Nephron (organoid): ENCODE measurements around the gene EOGT.

ENCODE experiments used
- H3K27ac Mint-ChIP-seq, 3 experiments: 2 replicates each; pipeline ENCODE4 v1.8.0; 2020; ENCODE audit warnings: mixed read lengths in 3 of 3, mild to moderate bottlenecking in 2 of 3, moderate library complexity in 1 of 3
- H3K27me3 Mint-ChIP-seq: 2 replicates; pipeline ENCODE4 v1.8.0; 2021; ENCODE audit warnings: low read depth, mild to moderate bottlenecking, moderate library complexity, mixed read lengths
- H3K36me3 Mint-ChIP-seq: 2 replicates; pipeline ENCODE4 v1.8.0; 2020; ENCODE audit warnings: low read depth, mixed read lengths
- H3K4me1 Mint-ChIP-seq: 2 replicates; pipeline ENCODE4 v1.8.0; 2020; ENCODE audit warnings: mixed read lengths
- H3K4me3 Mint-ChIP-seq, 3 experiments: 2 replicates each; pipeline ENCODE4 v1.8.0; 2020; ENCODE audit warnings: mild to moderate bottlenecking in 3 of 3, mixed read lengths in 3 of 3, moderate library complexity in 2 of 3
- H3K9me3 Mint-ChIP-seq: 2 replicates; pipeline ENCODE4 v1.8.0; 2020; ENCODE audit warnings: mixed read lengths
- CTCF ChIP-seq, 3 experiments: fragments of 200-600 bp; sonication (generic); IDR thresholded peaks; one replicate each; pipeline ENCODE4 v1.5.0; 2021; ENCODE audit warnings: antibody characterized with exemption in 3 of 3; ENCODE audit not compliant: unreplicated experiment in 3 of 3

EOGT gene

DNA sequence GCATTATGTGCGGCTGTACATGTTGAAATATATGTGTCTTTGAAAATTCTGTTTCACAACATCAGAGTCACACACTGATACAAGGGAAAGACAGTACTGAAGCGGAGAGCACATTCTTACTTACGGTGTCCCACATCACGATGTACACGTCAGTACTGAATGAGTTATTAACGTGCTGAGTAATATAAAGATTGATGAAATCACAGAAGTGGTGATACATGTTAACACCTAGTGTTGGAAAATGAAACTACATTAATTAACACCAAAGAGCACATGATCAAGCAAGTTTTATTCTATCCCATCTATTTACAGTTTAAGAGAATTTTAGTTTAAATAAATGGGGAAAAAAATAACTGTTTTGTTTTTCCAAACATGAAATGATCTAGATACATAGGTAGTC lies 15.6 kb downstream of the EOGT start:
- no peak overlapping the region for H3K4me3 Mint-ChIP-seq
- no peak overlapping the region for H3K27ac Mint-ChIP-seq
- no peak for TF ChIP-seq CTCF (IDR thresholded peaks at IDR 0.05; ENCODE audit: unreplicated experiment in 3 of 3)
- peaks cover 39% of the 10 kb centered on the region for H3K36me3 Mint-ChIP-seq
- peaks cover 5% of the 10 kb centered on the region for H3K9me3 Mint-ChIP-seq
- H3K4me1 Mint-ChIP-seq, result peaks cover 5% of the 10 kb centered on the region
- H3K27me3 Mint-ChIP-seq, result no peaks in the 10 kb centered on the region

GRCh38 chr3:68996356-68996995 lies 17.0 kb downstream of the EOGT start:
- TF ChIP-seq CTCF (IDR thresholded peaks at IDR 0.05; ENCODE audit: unreplicated experiment in 3 of 3), result no peak
- Mint-ChIP-seq H3K36me3 (peaks cover 48% of the 10 kb centered on the region), H3K9me3 (peaks cover 5% of the 10 kb centered on the region), H3K27me3 (no peaks in the 10 kb centered on the region), H3K4me3 (no peak overlapping the region), H3K4me1 (peaks cover 5% of the 10 kb centered on the region), H3K27ac (no peak overlapping the region)

- H3K36me3 Mint-ChIP-seq, result peaks cover 48% of the 10 kb centered on the region
- H3K4me3 Mint-ChIP-seq, result no peak overlapping the region
- no peaks in the 10 kb centered on the region for H3K27me3 Mint-ChIP-seq
- H3K4me1 Mint-ChIP-seq, result no peaks in the 10 kb centered on the region
- no peak for TF ChIP-seq CTCF (IDR thresholded peaks at IDR 0.05; ENCODE audit: unreplicated experiment in 3 of 3)
- peaks cover 5% of the 10 kb centered on the region for H3K9me3 Mint-ChIP-seq
- no peak overlapping the region for H3K27ac Mint-ChIP-seq
Measured at GRCh38 chr3:68988740-68989139, 24.7 kb downstream of the EOGT start.

DNA sequence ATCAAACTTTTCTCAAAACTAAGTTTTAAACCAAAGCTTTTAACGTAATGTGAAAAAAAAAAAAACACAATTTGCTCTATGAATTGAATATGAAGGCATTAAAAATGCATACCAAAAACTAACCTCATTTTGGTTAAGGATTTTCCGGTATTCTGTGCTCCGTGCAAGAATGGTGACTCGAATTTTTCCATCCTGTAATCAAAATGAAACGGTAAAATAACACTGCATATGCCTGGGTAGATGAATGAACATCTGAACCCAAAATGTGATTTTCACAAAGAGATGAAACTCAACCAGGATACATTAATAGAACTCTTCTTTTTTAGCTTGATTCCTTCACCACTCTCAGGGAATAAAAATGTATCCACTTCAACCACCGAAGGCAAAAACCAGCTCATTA lies 26.2 kb downstream of the EOGT start:
- Mint-ChIP-seq H3K9me3 (no peaks in the 10 kb centered on the region), H3K36me3 (peaks cover 39% of the 10 kb centered on the region), H3K27me3 (no peaks in the 10 kb centered on the region), H3K4me3 (no peak overlapping the region), H3K4me1 (no peaks in the 10 kb centered on the region), H3K27ac (no peak overlapping the region)
- no peak for TF ChIP-seq CTCF (IDR thresholded peaks at IDR 0.05; ENCODE audit: unreplicated experiment in 3 of 3)

GRCh38 chr3:68986496-68987208 lies 26.8 kb downstream of the EOGT start:
- TF ChIP-seq CTCF (IDR thresholded peaks at IDR 0.05; ENCODE audit: unreplicated experiment in 3 of 3), result no peak
- Mint-ChIP-seq H3K27me3 (no peaks in the 10 kb centered on the region), H3K4me1 (no peaks in the 10 kb centered on the region), H3K36me3 (peaks cover 32% of the 10 kb centered on the region), H3K4me3 (no peak overlapping the region), H3K9me3 (no peaks in the 10 kb centered on the region), H3K27ac (no peak overlapping the region)
